SJSA1 (cell line): Measurements from ENCODE around the gene ZNF547. TPM values are rescaled to one million over a fixed set of nuclear protein-coding genes. Genes with fewer than 3 reads are reported as not detected.
A peak's percentile ranks its signal among the peaks of the same experiment; 100 is the strongest.

Experiments
- DNase-seq, 2 experiments: peaks; one replicate each; pipeline ENCODE4 v3.0.0-alpha.2; 2015 to 2020; ENCODE audit warnings: low spot score in 2 of 2, low read depth in 1 of 2
- H3K27ac ChIP-seq: fragments of 250-450 bp; sonication (Bioruptor Pico); 2 replicates; pipeline ENCODE4 v1.5.1; 2020; ENCODE audit warnings: mild to moderate bottlenecking, moderate library complexity
- H3K27me3 ChIP-seq: fragments of 250-450 bp; sonication (Bioruptor Pico); replicated peaks from 2 replicates; pipeline ENCODE4 v1.5.1; 2020; ENCODE audit warnings: mild to moderate bottlenecking, moderate library complexity
- H3K36me3 ChIP-seq: fragments of 250-450 bp; sonication (Bioruptor Pico); 2 replicates; pipeline ENCODE4 v1.5.1; 2020; ENCODE audit warnings: mild to moderate bottlenecking
- H3K4me1 ChIP-seq: fragments of 250-450 bp; sonication (Bioruptor Pico); replicated peaks from 2 replicates; pipeline ENCODE4 v1.6.1; 2021; ENCODE audit warnings: mild to moderate bottlenecking
- H3K4me3 ChIP-seq: fragments of 250-450 bp; sonication (Bioruptor Pico); 2 replicates; pipeline ENCODE4 v1.5.1; 2020; ENCODE audit warnings: mild to moderate bottlenecking
- H3K9me3 ChIP-seq: fragments of 250-450 bp; sonication (Bioruptor Pico); replicated peaks from 2 replicates; pipeline ENCODE4 v1.5.1; 2020; ENCODE audit warnings: mild to moderate bottlenecking
- total RNA-seq: library from RNA; depleted of rRNA; stranded (reverse); fragments of >200 nt; shearing (Covaris generic); gene quantifications from 2 replicates; pipeline ENCODE4 v1.2.3, GENCODE V29; 2014

The ZNF547 gene
- total RNA-seq, 1 experiment from 2014 or later: 4.1 TPM

- no peak overlapping the region for H3K4me3 ChIP-seq
- no peaks in the 10 kb centered on the region for H3K4me1 ChIP-seq
- H3K27me3 ChIP-seq: no peaks in the 10 kb centered on the region
- H3K36me3 ChIP-seq: peaks cover 12% of the 10 kb centered on the region
- peaks cover 12% of the 10 kb centered on the region for H3K9me3 ChIP-seq
- no peak for DNase-seq
- no peak overlapping the region for H3K27ac ChIP-seq
Measured at GRCh38 chr19:57382806-57383488, 19.6 kb downstream of the ZNF547 start.

GRCh38 chr19:57389194-57389729 is 25.9 kb downstream of the ZNF547 start:
- DNase-seq: no peak

GRCh38 chr19:57389730-57390598 is 26.6 kb downstream of the ZNF547 start, which contains the start of gene ZNF548:
ZNF548 (plus strand) TSS chr19:57389854; CDS start chr19:57390100, 246 bp downstream.
- Histone ChIP-seq H3K4me1 (peaks cover 3% of the 10 kb centered on the region; the same call in 1 of the 2 replicates), H3K4me3 (peak within 1 kb of the TSS; percentile 59), H3K27ac (peak within 1 kb of the TSS; percentile 83), H3K36me3 (peaks cover 34% of the 10 kb centered on the region), H3K9me3 (no peaks in the 10 kb centered on the region; the same call in none of the 2 replicates), H3K27me3 (no peaks in the 10 kb centered on the region)
- peak; percentile 97 to 99 for DNase-seq

More at GRCh38 chr19:57389194-57389729, 25.9 kb downstream of the ZNF547 start:
- Histone ChIP-seq H3K4me3 (peak overlapping the region; percentile 59), H3K27me3 (no peaks in the 10 kb centered on the region), H3K36me3 (peaks cover 30% of the 10 kb centered on the region), H3K9me3 (no peaks in the 10 kb centered on the region; the same call in none of the 2 replicates), H3K4me1 (peaks cover 3% of the 10 kb centered on the region; the same call in 1 of the 2 replicates), H3K27ac (peak overlapping the region; percentile 40)

GRCh38 chr19:57395710-57396109 is 32.4 kb downstream of the ZNF547 start:
- no peak overlapping the region for H3K4me3 ChIP-seq
- no peak overlapping the region for H3K27ac ChIP-seq
- no peak for DNase-seq
- H3K27me3 ChIP-seq: no peaks in the 10 kb centered on the region
- H3K36me3 ChIP-seq: peaks cover 79% of the 10 kb centered on the region
- H3K9me3 ChIP-seq: peaks cover 22% of the 10 kb centered on the region
- no peaks in the 10 kb centered on the region; the same call in 1 of the 2 replicates for H3K4me1 ChIP-seq

- Histone ChIP-seq H3K27me3 (no peaks in the 10 kb centered on the region), H3K27ac (no peak overlapping the region), H3K4me3 (no peak overlapping the region), H3K9me3 (peaks cover 22% of the 10 kb centered on the region), H3K4me1 (no peaks in the 10 kb centered on the region), H3K36me3 (peaks cover 55% of the 10 kb centered on the region)
- no peak for DNase-seq
Measured at GRCh38 chr19:57398868-57399267, 35.5 kb downstream of the ZNF547 start.

- H3K36me3 ChIP-seq: peaks cover 13% of the 10 kb centered on the region
- no peaks in the 10 kb centered on the region for H3K27me3 ChIP-seq
- DNase-seq: no peak
- no peaks in the 10 kb centered on the region for H3K4me1 ChIP-seq
- no peak overlapping the region for H3K27ac ChIP-seq
- peaks cover 8% of the 10 kb centered on the region for H3K9me3 ChIP-seq
- H3K4me3 ChIP-seq: no peak overlapping the region
Measured at GRCh38 chr19:57403737-57404563, 40.6 kb downstream of the ZNF547 start.

GRCh38 chr19:57406516-57407123 is 43.3 kb downstream of the ZNF547 start:
- Histone ChIP-seq H3K27me3 (no peaks in the 10 kb centered on the region), H3K27ac (no peak overlapping the region), H3K4me3 (no peak overlapping the region), H3K4me1 (peaks cover 5% of the 10 kb centered on the region), H3K9me3 (no peaks in the 10 kb centered on the region), H3K36me3 (peaks cover 4% of the 10 kb centered on the region; the same call in 1 of the 2 replicates)
- peak; percentile 20 to 50 for DNase-seq

GRCh38 chr19:57410877-57411671 is 47.7 kb downstream of the ZNF547 start, which contains the start of gene ZNF17:
ZNF17 (plus strand) TSS chr19:57411161; CDS start chr19:57413616, 2,455 bp downstream.
- H3K27me3 ChIP-seq: no peaks in the 10 kb centered on the region
- peaks cover 20% of the 10 kb centered on the region for H3K36me3 ChIP-seq
- H3K4me1 ChIP-seq: peaks cover 10% of the 10 kb centered on the region
- H3K4me3 ChIP-seq: peak within 1 kb of the TSS; percentile 75
- H3K9me3 ChIP-seq: no peaks in the 10 kb centered on the region
- DNase-seq: peak; percentile 76 to 91
- no peak within 1 kb of the TSS for H3K27ac ChIP-seq

- DNase-seq: no peak
- peaks cover 67% of the 10 kb centered on the region for H3K36me3 ChIP-seq
Measured at GRCh38 chr19:57419439-57419838, 56.1 kb downstream of the ZNF547 start.

GRCh38 chr19:57421037-57421436 is 57.7 kb downstream of the ZNF547 start:
- peaks cover 30% of the 10 kb centered on the region for H3K9me3 ChIP-seq
- DNase-seq: no peak
- no peak overlapping the region for H3K27ac ChIP-seq
- H3K4me1 ChIP-seq: no peaks in the 10 kb centered on the region
- H3K36me3 ChIP-seq: peaks cover 60% of the 10 kb centered on the region
- no peaks in the 10 kb centered on the region for H3K27me3 ChIP-seq
- H3K4me3 ChIP-seq: no peak overlapping the region

More at GRCh38 chr19:57419439-57419838, 56.1 kb downstream of the ZNF547 start:
- no peaks in the 10 kb centered on the region for H3K27me3 ChIP-seq
- H3K4me3 ChIP-seq: no peak overlapping the region
- H3K9me3 ChIP-seq: peaks cover 30% of the 10 kb centered on the region
- H3K27ac ChIP-seq: no peak overlapping the region
- H3K4me1 ChIP-seq: no peaks in the 10 kb centered on the region
